Measurements from ENCODE around the gene TBX2. TPM values are rescaled to one million over a fixed set of nuclear protein-coding genes. Genes with fewer than 3 reads are reported as not detected.

Gene TBX2
- total and polyA plus RNA-seq, 2 of the 13 experiments (the other 11 are each of a cell fraction or from before 2014, with no cell fraction given), result 2.8 to 15.3 TPM

DNA sequence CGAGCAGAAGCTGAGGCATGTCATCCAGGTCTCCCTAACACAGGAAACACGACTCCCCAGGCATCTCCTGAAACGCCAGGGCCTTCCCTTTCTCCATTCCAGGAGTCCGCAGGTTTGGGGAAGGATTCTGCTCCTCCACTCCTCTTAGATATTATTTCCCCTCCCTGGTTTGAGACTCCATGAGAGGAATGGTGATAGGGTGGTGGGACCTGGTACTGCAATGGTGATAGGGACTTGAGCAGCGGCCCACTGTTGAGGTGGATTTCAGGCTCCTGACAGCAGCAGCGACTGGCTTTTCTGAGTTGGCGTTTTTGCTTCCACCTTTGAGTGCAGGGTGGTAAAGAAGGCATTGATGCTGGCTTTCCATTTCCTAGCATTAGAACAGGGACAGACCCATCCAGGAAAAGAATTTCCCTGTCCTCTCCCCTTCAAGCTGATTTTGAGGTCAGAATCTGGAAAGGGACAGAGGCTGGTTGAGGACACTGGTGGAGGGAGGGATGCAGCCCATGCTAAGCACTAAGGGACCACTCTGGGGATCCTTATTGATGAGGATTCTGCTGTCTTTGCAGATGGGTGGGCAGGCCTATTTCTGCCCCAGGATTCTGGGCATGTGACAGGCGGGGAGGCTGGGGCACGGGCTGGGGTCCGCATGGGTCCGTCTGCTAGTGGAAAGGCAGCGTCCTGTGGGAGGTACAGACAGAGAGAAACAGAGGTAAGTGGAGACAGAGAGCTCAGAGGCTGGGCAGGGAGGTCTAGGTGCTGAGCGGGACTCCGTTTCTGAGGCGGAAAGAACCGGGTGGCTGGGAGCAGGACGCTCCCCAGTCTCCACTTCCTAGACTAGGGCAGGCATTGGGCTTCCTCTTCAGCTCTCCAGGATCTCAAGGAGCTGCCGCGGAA is 51.2 kb downstream of the TBX2 start:
- no peaks in the 10 kb centered on the region for H4K20me1 ChIP-seq (ENCODE audit: insufficient read depth, low read length)
- TF ChIP-seq, protein P1, sequence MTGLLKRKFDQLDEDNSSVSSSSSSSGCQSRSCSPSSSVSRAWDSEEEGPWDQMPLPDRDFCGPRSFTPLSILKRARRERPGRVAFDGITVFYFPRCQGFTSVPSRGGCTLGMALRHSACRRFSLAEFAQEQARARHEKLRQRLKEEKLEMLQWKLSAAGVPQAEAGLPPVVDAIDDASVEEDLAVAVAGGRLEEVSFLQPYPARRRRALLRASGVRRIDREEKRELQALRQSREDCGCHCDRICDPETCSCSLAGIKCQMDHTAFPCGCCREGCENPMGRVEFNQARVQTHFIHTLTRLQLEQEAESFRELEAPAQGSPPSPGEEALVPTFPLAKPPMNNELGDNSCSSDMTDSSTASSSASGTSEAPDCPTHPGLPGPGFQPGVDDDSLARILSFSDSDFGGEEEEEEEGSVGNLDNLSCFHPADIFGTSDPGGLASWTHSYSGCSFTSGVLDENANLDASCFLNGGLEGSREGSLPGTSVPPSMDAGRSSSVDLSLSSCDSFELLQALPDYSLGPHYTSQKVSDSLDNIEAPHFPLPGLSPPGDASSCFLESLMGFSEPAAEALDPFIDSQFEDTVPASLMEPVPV (CRISPR knock-in tag; IDR thresholded peaks at IDR 0.05), result no peak
- H3K4me3 ChIP-seq (replicated peaks in 1 of 3; ENCODE audit: insufficient read depth in 1 of 3, low read depth in 2 of 3, low read length in 3 of 3), result no peak overlapping the region
- no TSS peak for BruUV-seq (replicated peaks)
- H2AFZ ChIP-seq (ENCODE audit: low read length), result no peak overlapping the region
- FAIRE-seq (no peak), DNase-seq (ENCODE audit: low spot score) (no peak), ATAC-seq (peak; percentile 41)
- intact Hi-C loops (cut with micrococcal nuclease; ENCODE audit: unreplicated experiment) (no loop called here), in situ Hi-C loops (cut with HindIII; ENCODE audit: extremely low pct_ligation_motif_present, low pct_unique_long_range_greater_than_20kb) (no loop called here)
- ChIA-PET CTCF (ENCODE audit: low intra/inter-chr PET ratio, low total read pairs) (no interaction called here), POLR2A (no interaction called here)
- H3K9ac ChIP-seq (ENCODE audit: insufficient read depth, low read depth, low read length), result no peak overlapping the region
- H3K9me3 ChIP-seq (ENCODE audit: low read length), result no peaks in the 10 kb centered on the region
- no peaks in the 10 kb centered on the region for H3K27me3 ChIP-seq (ENCODE audit: control insufficient read depth in 1 of 2, insufficient read depth in 2 of 2, low read length in 2 of 2)
- no peaks in the 10 kb centered on the region for H3K36me3 ChIP-seq (replicated peaks in 1 of 2; ENCODE audit: control insufficient read depth in 1 of 2, insufficient read depth in 2 of 2, low read length in 2 of 2)
- WGBS (ENCODE audit: low lambda C conversion rate), result 85% methylated on average over 19 of the region's 19 CpGs
- no peak overlapping the region for H3K4me2 ChIP-seq (ENCODE audit: low read depth, low read length)
- no peak overlapping the region for H3K27ac ChIP-seq (ENCODE audit: extremely low read length, insufficient read depth, low read length)
- H3K4me1 ChIP-seq (ENCODE audit: insufficient read depth, low read length), result peaks cover 19% of the 10 kb centered on the region
- no peaks in the 10 kb centered on the region for H3K79me2 ChIP-seq (ENCODE audit: insufficient read depth, low read length)

DNA sequence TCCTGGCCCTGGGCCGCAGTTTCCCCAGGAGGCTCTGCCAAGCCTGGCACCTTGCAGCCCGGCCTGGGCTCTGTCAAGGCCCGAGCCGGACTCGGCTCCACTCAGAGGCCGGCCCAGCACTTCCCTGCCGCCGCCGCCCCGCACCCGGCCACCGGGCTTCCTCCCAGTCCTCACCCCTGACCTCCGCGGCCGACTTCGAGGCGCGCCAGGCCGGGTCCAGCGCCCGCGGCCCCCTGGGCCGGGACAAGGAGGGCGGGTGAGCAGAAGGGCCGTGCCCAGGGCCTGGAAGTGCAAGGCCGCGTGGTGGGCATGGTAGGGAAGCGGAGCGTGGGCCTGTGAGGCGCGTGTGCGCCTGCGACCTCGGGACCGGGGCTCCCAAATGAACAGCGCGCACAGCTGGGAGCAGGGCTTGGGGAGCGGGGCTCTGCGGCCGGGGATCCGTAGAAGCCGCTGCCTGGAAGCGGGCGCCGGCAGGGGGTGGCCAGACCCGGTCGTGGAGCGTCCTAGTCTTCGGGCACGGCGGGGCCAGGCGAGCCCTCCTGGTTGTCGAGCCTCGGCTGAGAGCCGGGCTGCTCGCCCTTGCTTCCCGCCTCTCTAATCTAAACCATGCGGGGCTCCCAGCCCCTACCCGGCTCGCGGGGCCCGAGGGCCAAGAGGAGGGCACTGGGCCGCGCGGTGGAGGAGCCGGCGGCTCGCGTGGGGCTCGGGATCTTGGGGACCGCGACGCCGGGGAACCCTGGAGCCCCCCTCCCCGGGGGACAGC is 52.1 kb downstream of the TBX2 start:
- no peaks in the 10 kb centered on the region for H3K27me3 ChIP-seq (ENCODE audit: control insufficient read depth in 1 of 2, insufficient read depth in 2 of 2, low read length in 2 of 2)
- FAIRE-seq (no peak), DNase-seq (ENCODE audit: low spot score) (no peak), ATAC-seq (no peak)
- H3K9ac ChIP-seq (ENCODE audit: insufficient read depth, low read depth, low read length), result no peak overlapping the region
- in situ Hi-C loops (cut with HindIII; ENCODE audit: extremely low pct_ligation_motif_present, low pct_unique_long_range_greater_than_20kb) (no loop called here), intact Hi-C loops (cut with micrococcal nuclease; ENCODE audit: unreplicated experiment) (no loop called here)
- ChIA-PET CTCF (ENCODE audit: low intra/inter-chr PET ratio, low total read pairs) (no interaction called here), POLR2A (no interaction called here)
- no peaks in the 10 kb centered on the region for H4K20me1 ChIP-seq (ENCODE audit: insufficient read depth, low read length)
- WGBS (ENCODE audit: low lambda C conversion rate), result 93% methylated on average over 56 of the region's 75 CpGs
- H3K4me2 ChIP-seq (ENCODE audit: low read depth, low read length), result no peak overlapping the region
- no peak overlapping the region for H3K4me3 ChIP-seq (replicated peaks in 1 of 3; ENCODE audit: insufficient read depth in 1 of 3, low read depth in 2 of 3, low read length in 3 of 3)
- H3K79me2 ChIP-seq (ENCODE audit: insufficient read depth, low read length), result no peaks in the 10 kb centered on the region
- H2AFZ ChIP-seq (ENCODE audit: low read length), result no peak overlapping the region
- H3K4me1 ChIP-seq (ENCODE audit: insufficient read depth, low read length), result peaks cover 21% of the 10 kb centered on the region
- H3K27ac ChIP-seq (ENCODE audit: extremely low read length, insufficient read depth, low read length), result no peak overlapping the region
- no peaks in the 10 kb centered on the region for H3K9me3 ChIP-seq (ENCODE audit: low read length)
- H3K36me3 ChIP-seq (replicated peaks in 1 of 2; ENCODE audit: control insufficient read depth in 1 of 2, insufficient read depth in 2 of 2, low read length in 2 of 2), result no peaks in the 10 kb centered on the region
- BruUV-seq (replicated peaks), result no TSS peak
- TF ChIP-seq SP4 (CRISPR knock-in tag; IDR thresholded peaks at IDR 0.05) (no peak), HDAC2 (CRISPR knock-in tag; IDR thresholded peaks at IDR 0.05) (no peak), ELF1 (CRISPR knock-in tag; IDR thresholded peaks at IDR 0.05) (no peak), SRSF4 (IDR thresholded peaks at IDR 0.05; ENCODE audit: low read depth, low read length, poor library complexity, severe bottlenecking) (no peak), RFXANK (CRISPR knock-in tag; IDR thresholded peaks at IDR 0.05) (no peak), ZNF12 (CRISPR knock-in tag; IDR thresholded peaks at IDR 0.05) (no peak)
- TF ChIP-seq, protein P2, sequence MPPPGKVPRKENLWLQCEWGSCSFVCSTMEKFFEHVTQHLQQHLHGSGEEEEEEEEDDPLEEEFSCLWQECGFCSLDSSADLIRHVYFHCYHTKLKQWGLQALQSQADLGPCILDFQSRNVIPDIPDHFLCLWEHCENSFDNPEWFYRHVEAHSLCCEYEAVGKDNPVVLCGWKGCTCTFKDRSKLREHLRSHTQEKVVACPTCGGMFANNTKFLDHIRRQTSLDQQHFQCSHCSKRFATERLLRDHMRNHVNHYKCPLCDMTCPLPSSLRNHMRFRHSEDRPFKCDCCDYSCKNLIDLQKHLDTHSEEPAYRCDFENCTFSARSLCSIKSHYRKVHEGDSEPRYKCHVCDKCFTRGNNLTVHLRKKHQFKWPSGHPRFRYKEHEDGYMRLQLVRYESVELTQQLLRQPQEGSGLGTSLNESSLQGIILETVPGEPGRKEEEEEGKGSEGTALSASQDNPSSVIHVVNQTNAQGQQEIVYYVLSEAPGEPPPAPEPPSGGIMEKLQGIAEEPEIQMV (CRISPR knock-in tag; IDR thresholded peaks at IDR 0.05; ENCODE audit: low read depth), result no peak
